Measurements from ENCODE around the gene YY1. TPM values are rescaled to one million over a fixed set of nuclear protein-coding genes. Genes with fewer than 3 reads are reported as not detected.
"Not testable (repeated sequence)": the region's sequence is repeated elsewhere in the genome, so short reads cannot be mapped to it uniquely, and the experiment has no call there.

YY1 gene
- total RNA-seq, 1 donor from 2014 or later, result 79.8 TPM

GRCh38 chr14:100287202-100287997 lies 48.5 kb downstream of the YY1 start:
- Mint-ChIP-seq H3K9me3 (no peaks in the 10 kb centered on the region), H3K36me3 (no peaks in the 10 kb centered on the region), H3K27ac (peak overlapping the region; percentile 76), H3K4me1 (ENCODE audit: unreplicated experiment) (peaks cover 20% of the 10 kb centered on the region), H3K4me3 (peak overlapping the region; percentile 74), H3K27me3 (no peaks in the 10 kb centered on the region)
- no peak for DNase-seq (ENCODE audit: extremely low spot score, unreplicated experiment)
- no peak for TF ChIP-seq CTCF (conservative IDR thresholded peaks at IDR 0.05)

- DNase-seq (ENCODE audit: extremely low spot score, unreplicated experiment); H3K9me3 Mint-ChIP-seq; H3K36me3 Mint-ChIP-seq; H3K27me3 Mint-ChIP-seq: not testable (repeated sequence)
- Mint-ChIP-seq H3K4me3 (peak overlapping the region; percentile 74), H3K4me1 (ENCODE audit: unreplicated experiment) (peaks cover 20% of the 10 kb centered on the region), H3K27ac (peak overlapping the region; percentile 76)
Observed at GRCh38 chr14:100287998-100288295, 49.0 kb downstream of the YY1 start.

- Mint-ChIP-seq H3K4me1 (ENCODE audit: unreplicated experiment) (peaks cover 20% of the 10 kb centered on the region), H3K36me3 (no peaks in the 10 kb centered on the region), H3K27me3 (no peaks in the 10 kb centered on the region), H3K9me3 (no peaks in the 10 kb centered on the region), H3K4me3 (peak overlapping the region; percentile 35), H3K27ac (peak overlapping the region; percentile 62)
- no peak for DNase-seq (ENCODE audit: extremely low spot score, unreplicated experiment)
- TF ChIP-seq CTCF (conservative IDR thresholded peaks at IDR 0.05), result no peak
Observed at GRCh38 chr14:100288382-100289185, 49.6 kb downstream of the YY1 start.

- H3K9me3 Mint-ChIP-seq, result no peaks in the 10 kb centered on the region
- H3K4me3 Mint-ChIP-seq, result no peak overlapping the region
- H3K27me3 Mint-ChIP-seq, result no peaks in the 10 kb centered on the region
- H3K36me3 Mint-ChIP-seq, result no peaks in the 10 kb centered on the region
- peaks cover 20% of the 10 kb centered on the region for H3K4me1 Mint-ChIP-seq (ENCODE audit: unreplicated experiment)
- no peak overlapping the region for H3K27ac Mint-ChIP-seq
- no peak for TF ChIP-seq CTCF (conservative IDR thresholded peaks at IDR 0.05)
- no peak for DNase-seq (ENCODE audit: extremely low spot score, unreplicated experiment)
Observed at GRCh38 chr14:100289916-100290606, 51.1 kb downstream of the YY1 start.

- Mint-ChIP-seq H3K36me3 (no peaks in the 10 kb centered on the region), H3K27me3 (no peaks in the 10 kb centered on the region), H3K4me3 (peak overlapping the region; percentile 22), H3K4me1 (ENCODE audit: unreplicated experiment) (peaks cover 20% of the 10 kb centered on the region), H3K27ac (no peak overlapping the region), H3K9me3 (no peaks in the 10 kb centered on the region)
- DNase-seq (ENCODE audit: extremely low spot score, unreplicated experiment), result no peak
- TF ChIP-seq CTCF (conservative IDR thresholded peaks at IDR 0.05), result no peak
Observed at GRCh38 chr14:100290607-100291304, 51.8 kb downstream of the YY1 start.

All from type B pancreatic cell (in vitro differentiated cells).